Body of pancreas (tissue), 4 donors: ENCODE results near the gene DHX16. TPM values are rescaled to one million over a fixed set of nuclear protein-coding genes. Genes with fewer than 3 reads are reported as not detected.
A peak's percentile ranks its signal among the peaks of the same experiment; 100 is the strongest.

Experiments
- ATAC-seq: fragments of 150-250 bp; one replicate; pipeline ENCODE4 v1.9.1; 2016
- DNase-seq, 4 donors: peaks; one replicate each; pipeline ENCODE4 v3.0.0-alpha.2; 2019
- H3K27ac ChIP-seq, 4 donors: fragments of 200-600 bp; sonication (generic); 1 replicate in 3 of 4; 2 replicates in 1 of 4; pipeline versions ENCODE4 v1.5.1 to v1.6.1; 2016 to 2019; ENCODE audit warnings: mild to moderate bottlenecking in 1 of 4, mixed read lengths in 1 of 4, moderate library complexity in 1 of 4
- H3K27me3 ChIP-seq, 2 donors: fragments of 200-600 bp; sonication (generic); one replicate each; pipeline ENCODE4 v1.6.0; 2016; ENCODE audit warnings: mild to moderate bottlenecking in 1 of 2
- H3K36me3 ChIP-seq, 2 donors: fragments of 200-600 bp; sonication (generic); replicated peaks in 1 of 2; 2 replicates each; pipeline ENCODE4 v1.5.1; 2016; ENCODE audit warnings: low read depth in 2 of 2; ENCODE audit not compliant: insufficient read depth in 1 of 2
- H3K4me1 ChIP-seq: fragments of 200-600 bp; sonication (generic); one replicate; pipeline ENCODE4 v1.6.0; 2016
- H3K4me3 ChIP-seq, 2 donors: fragments of 200-600 bp; sonication (generic); 1 replicate in 1 of 2; 2 replicates in 1 of 2; pipeline ENCODE4 v1.5.1; 2016 to 2019
- H3K9me3 ChIP-seq, 3 donors: fragments of 200-600 bp; sonication (generic); 1 replicate in 2 of 3; 2 replicates in 1 of 3; pipeline ENCODE4 v1.5.1; 2016
- CTCF ChIP-seq, 7 experiments: fragments of 450-650 bp in 4 of 7; fragments of 200-600 bp in 3 of 7; sonication (generic) in 3 of 7; IDR thresholded peaks; one replicate each; pipeline ENCODE4 v1.5.1; 2016 to 2019; ENCODE audit warnings: antibody characterized with exemption in 7 of 7
- POLR2A ChIP-seq, 3 donors: fragments of 450-650 bp; IDR thresholded peaks; one replicate each; pipeline ENCODE4 v1.6.1; 2016; ENCODE audit warnings: antibody characterized with exemption in 3 of 3, mild to moderate bottlenecking in 2 of 3
- whole genome bisulfite sequencing, 2 donors: methylation state at CpG; one replicate each; pipeline ENCODE4 v1.1.5; 2017; 5-methylcytosine and 5-hydroxymethylcytosine counted together
- intact Hi-C: fragments of 100-400 bp; cut with DNase I; formaldehyde crosslinking; loops from one replicate; pipeline ENCODE4 v1.15.1; 2023
- total RNA-seq, 2 donors: library from RNA; depleted of rRNA; stranded (reverse); fragments of >200 nt; gene quantifications; one replicate each; pipeline ENCODE4 v1.1.0, GENCODE V29; 2016

DHX16 gene
- total RNA-seq, 2 donors from 2014 or later = 12.2 to 24.4 TPM

DNA sequence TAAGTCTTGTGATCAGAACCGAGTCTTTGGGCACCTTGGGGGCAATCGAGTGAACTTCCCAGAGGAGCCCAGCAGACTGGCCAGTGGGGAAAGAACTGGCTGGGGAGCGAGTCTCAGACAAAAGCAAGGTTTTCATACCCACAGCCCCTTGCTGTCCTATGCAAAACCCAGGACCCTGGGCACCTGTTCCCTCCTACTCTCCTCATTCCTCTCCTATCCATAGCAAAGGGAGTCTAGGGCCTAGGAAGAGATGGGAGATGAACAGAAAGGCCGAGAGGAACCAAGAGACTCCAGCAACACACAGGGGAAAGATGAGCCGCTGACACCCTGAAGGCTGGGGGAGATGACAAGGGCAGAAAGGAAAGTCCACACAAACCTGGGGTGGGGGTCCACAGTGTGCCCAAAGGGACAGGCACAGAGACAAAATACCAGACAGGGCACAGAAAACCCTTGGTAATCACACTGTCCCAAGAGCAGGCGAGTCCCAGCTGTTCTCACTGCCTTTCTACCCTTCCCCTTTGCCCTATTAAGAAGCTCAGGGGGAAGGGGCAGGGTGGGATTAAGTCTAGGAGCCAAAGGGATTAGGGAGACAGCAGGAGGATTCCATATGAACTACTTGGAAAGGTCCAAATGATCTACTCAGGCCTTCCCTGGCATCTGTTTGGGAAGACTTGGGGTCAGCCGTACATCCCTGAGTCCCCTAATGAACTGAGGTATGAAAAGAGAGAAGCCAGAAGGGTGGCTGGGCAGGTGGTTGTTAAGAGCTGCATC is 7.1 kb upstream of the DHX16 start:
- 68 to 75% methylated on average over 7 of the region's 7 CpGs for WGBS, 2 donors
- Histone ChIP-seq H3K9me3 (no peaks in the 10 kb centered on the region), H3K27me3 (no peaks in the 10 kb centered on the region), H3K4me1 (peaks cover 45% of the 10 kb centered on the region), H3K4me3 (no peak overlapping the region), H3K27ac (peak overlapping the region in 3 of 4 donors; percentile 7 to 51 (median 27)), H3K36me3 (no peaks in the 10 kb centered on the region)
- no peak for ATAC-seq
- TF ChIP-seq CTCF (IDR thresholded peaks at IDR 0.05) (no peak), POLR2A (IDR thresholded peaks at IDR 0.05) (no peak)
- intact Hi-C loops = loop anchor here (5.0 kb wide), 1 partner anchor 47 kb away; no protein-coding TSS in a partner anchor
- DNase-seq = no peak

DNA sequence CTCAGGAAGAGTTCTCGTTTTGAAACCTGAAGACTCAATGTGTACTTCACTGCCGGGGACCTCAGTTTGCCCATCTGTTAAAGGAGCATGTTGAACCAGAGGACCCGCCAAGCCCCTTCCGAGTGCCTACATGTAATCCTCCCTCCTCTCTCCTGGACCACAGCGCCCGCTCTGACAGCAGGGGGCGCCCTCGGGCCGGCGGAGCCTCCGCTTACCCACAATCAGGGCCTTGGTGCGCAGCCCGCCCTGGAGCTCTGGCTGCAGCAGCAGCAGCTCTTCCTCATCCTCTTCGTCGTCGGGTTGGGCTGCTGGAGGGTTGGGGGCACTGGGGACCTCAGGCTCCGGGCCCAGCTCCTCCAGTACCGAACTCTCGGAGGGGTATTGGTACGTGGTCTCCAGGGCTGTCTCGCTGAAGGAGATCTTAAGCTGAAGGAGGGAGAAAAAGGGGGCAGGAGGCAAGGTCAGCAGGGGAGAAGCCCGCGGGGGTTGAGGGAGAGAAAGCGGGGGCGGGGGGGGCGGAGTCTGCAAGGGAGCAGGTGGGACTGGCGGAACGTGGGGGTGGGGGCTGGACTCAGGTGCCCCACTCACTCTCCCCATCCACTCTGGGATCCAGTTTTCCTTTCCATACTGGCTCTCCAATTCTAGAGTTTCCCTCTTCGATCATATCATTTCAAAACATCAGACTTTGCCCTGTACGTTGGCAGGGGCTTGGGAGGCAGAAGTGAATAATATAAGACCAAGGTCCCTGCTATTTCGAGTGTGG is 6.3 kb upstream of the DHX16 start:
- intact Hi-C loops = no loop called here
- Histone ChIP-seq H3K36me3 (no peaks in the 10 kb centered on the region), H3K27ac (peak overlapping the region in 3 of 4 donors; percentile 7 to 51 (median 27)), H3K27me3 (no peaks in the 10 kb centered on the region), H3K4me1 (peaks cover 43% of the 10 kb centered on the region), H3K4me3 (no peak overlapping the region), H3K9me3 (no peaks in the 10 kb centered on the region)
- peak; percentile 84 to 88 (median 88) for DNase-seq
- TF ChIP-seq POLR2A (IDR thresholded peaks at IDR 0.05) (no peak), CTCF (IDR thresholded peaks at IDR 0.05) (peak; percentile 92 to 97 (median 95))
- peak; percentile 88 for ATAC-seq
- 7 to 14% methylated on average over 24 to 29 of the region's 31 CpGs for WGBS, 2 donors

DNA sequence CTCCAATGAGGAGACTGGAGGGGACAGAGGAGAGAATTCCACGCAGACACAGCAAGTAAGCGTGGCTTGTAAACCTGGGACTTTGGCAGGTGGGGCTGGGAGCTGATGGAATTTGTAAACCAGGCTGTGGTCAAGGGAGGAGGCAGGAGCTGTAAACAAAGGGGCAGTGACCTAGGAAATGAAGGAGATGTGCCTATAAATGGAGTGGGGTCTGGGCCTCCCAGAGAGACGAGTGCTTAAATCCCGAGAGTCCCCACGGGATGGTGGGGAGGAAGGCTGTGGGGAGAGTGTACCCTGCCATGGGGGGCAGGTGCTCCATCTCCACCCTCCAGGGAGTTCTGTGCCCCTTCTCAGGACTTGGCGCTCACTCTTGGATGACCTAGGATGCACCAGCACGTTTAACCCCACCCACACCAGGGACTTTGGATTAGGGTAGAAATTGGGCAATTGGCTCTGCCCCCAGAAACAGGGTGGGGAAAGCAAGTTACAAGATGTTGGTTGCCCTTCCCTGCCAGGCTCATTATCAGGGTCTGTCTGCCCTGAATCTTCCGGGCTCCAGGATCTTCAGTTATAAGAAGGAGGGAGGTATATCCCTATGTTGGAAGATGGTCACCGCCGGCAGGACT is 4.0 kb upstream of the DHX16 start:
- H3K36me3 ChIP-seq = no peaks in the 10 kb centered on the region
- no peak for DNase-seq

More for the DNA sequence above, 4.0 kb upstream of the DHX16 start:
- no peaks in the 10 kb centered on the region for H3K27me3 ChIP-seq
- peaks cover 34% of the 10 kb centered on the region for H3K4me1 ChIP-seq
- WGBS, 2 donors = 84% methylated on average over 9 to 10 of the region's 10 CpGs
- no peak overlapping the region for H3K27ac ChIP-seq
- H3K4me3 ChIP-seq = no peak overlapping the region
- TF ChIP-seq POLR2A (IDR thresholded peaks at IDR 0.05) (no peak), CTCF (IDR thresholded peaks at IDR 0.05) (no peak)
- intact Hi-C loops = no loop called here
- ATAC-seq = no peak
- H3K9me3 ChIP-seq = no peaks in the 10 kb centered on the region
